Panc1 (cell line): Measurements from ENCODE around the gene UFD1.

Source experiments
- CTCF ChIP-seq: fragments of 450-650 bp; IDR thresholded peaks from 2 replicates; pipeline ENCODE4 v1.5.1; 2017; ENCODE audit warnings: mild to moderate bottlenecking
- REST ChIP-seq, 2 experiments: IDR thresholded peaks; 2 replicates each; pipeline ENCODE4 v1.6.1; 2011 to 2012; ENCODE audit warnings: low read depth in 2 of 2, control low read depth in 1 of 2, low read length in 1 of 2, mild to moderate bottlenecking in 1 of 2, moderate library complexity in 1 of 2; ENCODE audit not compliant: insufficient read depth in 1 of 2
- TCF7L2 ChIP-seq: IDR thresholded peaks from 2 replicates; pipeline ENCODE4 v1.6.1; 2011; ENCODE audit warnings: mild to moderate bottlenecking, low read depth, low read length, inconsistent platforms

GRCh38 chr22:19419086-19419463 lies 59.9 kb downstream of the UFD1 start:
- TF ChIP-seq CTCF (no peak), REST (IDR thresholded peaks at IDR 0.05; ENCODE audit: insufficient read depth in 1 of 2, low read depth in 2 of 2, low read length in 1 of 2) (no peak), TCF7L2 (no peak)
